ENCODE data around the gene RAB30.

GRCh38 chr11:83034673-83035014 lies 37.1 kb downstream of the RAB30 start:
- TF ChIP-seq CTCF (IDR thresholded peaks at IDR 0.05; ENCODE audit: low read depth, low read length) (no peak), EZH2phosphoT487 (IDR thresholded peaks at IDR 0.05; ENCODE audit: low read depth) (no peak)
